GM13977 (cell line): Measurements from ENCODE around the gene BRAP.
"Not testable (repeated sequence)": the region's sequence is repeated elsewhere in the genome, so short reads cannot be mapped to it uniquely, and the experiment has no call there.

Source experiments
- DNase-seq: peaks from one replicate; pipeline ENCODE4 v3.0.0; 2012; ENCODE audit warnings: low spot score
- in situ Hi-C: fragments of 300-500 bp; cut with MboI; formaldehyde crosslinking; loops from one replicate; pipeline ENCODE4 v1.12.0; 2022; ENCODE audit warnings: low sequenced_read_pairs, low pct_unique_long_range_greater_than_20kb, mixed read lengths, inconsistent platforms; ENCODE audit not compliant: unreplicated experiment
- TF ChIP-seq, protein P1 (sequence below): IDR thresholded peaks from 2 replicates; pipeline ENCODE4 v1.5.1; 2012; ENCODE audit warnings: mild to moderate bottlenecking, control low read depth; ENCODE audit not compliant: insufficient read depth; ENCODE audit errors: extremely low read depth, missing control alignments

BRAP gene

GRCh38 chr12:111607239-111607638, 78.5 kb downstream of the BRAP start:
- no peak for DNase-seq
- TF ChIP-seq, protein P1, sequence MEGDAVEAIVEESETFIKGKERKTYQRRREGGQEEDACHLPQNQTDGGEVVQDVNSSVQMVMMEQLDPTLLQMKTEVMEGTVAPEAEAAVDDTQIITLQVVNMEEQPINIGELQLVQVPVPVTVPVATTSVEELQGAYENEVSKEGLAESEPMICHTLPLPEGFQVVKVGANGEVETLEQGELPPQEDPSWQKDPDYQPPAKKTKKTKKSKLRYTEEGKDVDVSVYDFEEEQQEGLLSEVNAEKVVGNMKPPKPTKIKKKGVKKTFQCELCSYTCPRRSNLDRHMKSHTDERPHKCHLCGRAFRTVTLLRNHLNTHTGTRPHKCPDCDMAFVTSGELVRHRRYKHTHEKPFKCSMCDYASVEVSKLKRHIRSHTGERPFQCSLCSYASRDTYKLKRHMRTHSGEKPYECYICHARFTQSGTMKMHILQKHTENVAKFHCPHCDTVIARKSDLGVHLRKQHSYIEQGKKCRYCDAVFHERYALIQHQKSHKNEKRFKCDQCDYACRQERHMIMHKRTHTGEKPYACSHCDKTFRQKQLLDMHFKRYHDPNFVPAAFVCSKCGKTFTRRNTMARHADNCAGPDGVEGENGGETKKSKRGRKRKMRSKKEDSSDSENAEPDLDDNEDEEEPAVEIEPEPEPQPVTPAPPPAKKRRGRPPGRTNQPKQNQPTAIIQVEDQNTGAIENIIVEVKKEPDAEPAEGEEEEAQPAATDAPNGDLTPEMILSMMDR, result no peak
- in situ Hi-C loops, result no loop called here

- no peak for DNase-seq
- in situ Hi-C loops, result no loop called here
- TF ChIP-seq, protein P1, result no peak
Measured at GRCh38 chr12:111606767-111607230, 79.0 kb downstream of the BRAP start.

- TF ChIP-seq, protein P1, result no peak
- in situ Hi-C loops, result no loop called here
- no peak for DNase-seq
Measured at GRCh38 chr12:111605911-111606766, 79.6 kb downstream of the BRAP start.

DNA sequence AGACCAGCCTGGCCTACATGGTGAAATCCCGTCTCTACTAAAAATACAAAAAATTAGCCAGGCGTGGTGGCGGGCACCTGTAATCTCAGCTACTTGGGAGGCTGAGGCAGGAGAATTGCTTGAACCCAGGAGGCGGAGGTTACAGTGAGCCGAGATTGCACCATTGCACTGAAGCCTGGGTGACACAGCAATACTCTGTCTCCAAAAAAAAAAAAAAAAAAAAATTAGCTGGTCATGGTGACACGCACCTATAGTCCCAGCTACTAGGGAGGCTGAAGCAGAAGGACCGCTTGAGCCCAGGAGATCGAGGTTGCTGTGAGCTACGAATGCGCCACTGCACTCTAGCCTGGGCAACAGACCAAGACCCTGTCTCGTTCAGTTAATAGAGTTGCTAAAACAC, 82.9 kb downstream of the BRAP start:
- in situ Hi-C loops, DNase-seq: not testable (repeated sequence)

DNA sequence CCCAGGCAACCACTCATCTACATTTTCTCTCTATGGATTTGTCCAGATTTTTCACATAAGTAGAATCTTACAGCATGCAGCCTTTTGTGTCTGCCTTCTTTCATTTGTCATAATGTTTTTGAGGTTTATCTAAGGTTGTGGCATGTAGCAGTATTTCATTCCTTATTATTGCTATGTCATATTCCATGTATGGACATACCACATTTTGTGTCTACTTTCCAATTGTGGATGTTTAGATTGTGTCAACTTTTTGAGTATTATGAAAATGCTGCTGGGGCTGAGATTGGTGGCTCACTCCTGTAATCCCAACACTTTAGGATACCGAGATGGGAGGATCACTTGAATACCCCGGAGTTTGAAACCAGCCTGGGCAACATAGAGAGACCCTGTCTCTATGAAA, 83.4 kb downstream of the BRAP start:
- DNase-seq, result no peak
- in situ Hi-C loops, result no loop called here
- TF ChIP-seq, protein P1, result no peak

DNA sequence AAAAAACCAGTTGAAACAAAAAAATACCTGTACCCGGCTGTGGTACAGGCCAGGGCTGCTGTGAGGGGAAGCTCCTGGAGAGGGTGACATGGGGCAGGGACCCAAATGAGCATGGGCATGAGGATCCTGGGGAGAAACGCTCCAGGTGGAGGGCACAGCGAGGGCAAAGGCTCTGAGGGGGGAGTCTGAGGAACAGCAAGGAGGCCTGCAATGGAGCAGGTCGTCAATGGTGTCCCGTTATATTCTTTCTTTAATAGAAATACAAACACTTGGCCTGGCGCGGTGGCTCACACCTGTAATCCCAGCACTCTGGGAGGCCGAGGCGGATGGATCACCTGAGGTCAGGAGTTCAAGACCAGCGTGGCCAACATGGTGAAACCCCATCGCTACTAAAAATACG, 84.8 kb downstream of the BRAP start:
- in situ Hi-C loops, DNase-seq: not testable (repeated sequence)

DNA sequence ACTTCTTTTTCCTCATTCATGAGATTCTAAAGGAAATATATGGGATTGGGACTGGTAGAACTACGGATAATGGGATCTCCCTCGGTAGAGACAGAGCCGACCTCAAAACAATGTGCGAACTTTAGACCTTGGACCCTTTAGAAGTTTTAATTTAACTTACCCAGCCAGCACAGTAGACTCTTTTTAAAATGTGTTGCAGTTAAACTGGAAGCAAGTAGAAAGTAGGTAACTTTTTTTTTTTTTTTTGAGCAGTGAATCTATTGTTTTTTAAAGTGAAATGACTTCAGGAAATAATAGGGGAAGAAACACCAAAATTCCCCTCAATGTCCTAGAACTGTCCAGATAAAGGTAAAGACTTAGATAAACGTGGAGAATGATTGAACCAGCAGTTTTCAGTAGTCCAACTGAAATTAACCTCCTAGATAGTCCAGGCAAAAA, 85.5 kb downstream of the BRAP start:
- in situ Hi-C loops, result no loop called here
- DNase-seq, result no peak
- TF ChIP-seq, protein P1, result no peak
